Measurements from ENCODE around the gene OR56A5.
"Not testable (repeated sequence)": the region's sequence is repeated elsewhere in the genome, so short reads cannot be mapped to it uniquely, and the experiment has no call there.

OR56A5 gene

GRCh38 chr11:5968394-5968793 lies at the start of gene OR56A5:
Gene OR56A5, minus strand, starts transcription at chr11:5968494. Its CDS starts 0 bp downstream, at chr11:5968494.
- FAIRE-seq (no peak), DNase-seq (ENCODE audit: low spot score) (no peak)

DNA sequence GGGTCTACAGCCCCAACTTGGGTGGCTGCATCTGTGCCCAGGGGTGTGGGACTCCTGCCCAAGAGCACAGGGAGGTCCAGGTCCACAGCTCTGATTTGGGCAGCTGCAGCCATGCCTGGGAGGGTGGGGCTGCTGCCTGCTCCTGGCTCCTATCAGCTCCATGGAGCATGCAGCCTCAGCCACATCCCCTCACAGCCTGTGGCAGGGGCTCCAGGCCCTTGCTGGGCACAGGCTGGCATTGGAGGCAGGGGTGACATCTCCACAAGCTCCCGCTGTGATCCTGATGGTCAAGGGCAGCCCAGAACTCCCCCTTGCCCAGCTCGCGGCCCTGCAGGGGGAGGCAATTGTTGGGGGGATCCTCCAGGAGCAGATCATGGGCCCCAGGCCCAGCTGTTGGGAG lies 44.7 kb upstream of the OR56A5 start:
- no peak for FAIRE-seq
- no peak for DNase-seq (ENCODE audit: low spot score)

- FAIRE-seq (no peak), DNase-seq (ENCODE audit: low spot score) (no peak)
These were observed 43.9 kb upstream of the OR56A5 start for GRCh38 chr11:6012035-6012668.

DNA sequence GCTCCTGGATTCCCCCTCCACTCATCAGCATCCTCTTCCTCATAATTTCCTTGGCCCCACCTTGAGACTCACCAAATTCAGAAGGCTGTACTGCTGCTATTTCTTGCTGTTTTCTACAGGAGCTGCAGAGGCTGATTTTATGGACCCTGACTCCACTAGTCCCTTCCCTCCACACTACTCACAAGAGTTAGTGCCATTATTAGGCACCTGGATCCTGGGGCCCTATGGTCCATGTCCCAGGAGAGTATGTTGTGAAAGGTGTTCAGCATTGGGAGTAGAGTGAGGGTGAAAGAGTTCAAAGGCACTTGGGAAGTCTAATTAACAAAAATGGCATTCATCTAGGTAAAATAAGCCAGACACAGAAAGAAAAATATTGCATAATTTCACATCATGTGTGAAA lies 38.6 kb upstream of the OR56A5 start, which contains the start of gene OR56A4:
Gene OR56A4 (minus strand): TSS at position 101 of the 400 bp plus-strand sequence. CDS start 3,954 bp downstream, outside the sequence.
- DNase-seq (ENCODE audit: low spot score), result no peak
- FAIRE-seq, result no peak

- FAIRE-seq, result no peak
- DNase-seq (ENCODE audit: low spot score), result no peak
These were observed 38.1 kb upstream of the OR56A5 start for GRCh38 chr11:6006395-6006794.

DNA sequence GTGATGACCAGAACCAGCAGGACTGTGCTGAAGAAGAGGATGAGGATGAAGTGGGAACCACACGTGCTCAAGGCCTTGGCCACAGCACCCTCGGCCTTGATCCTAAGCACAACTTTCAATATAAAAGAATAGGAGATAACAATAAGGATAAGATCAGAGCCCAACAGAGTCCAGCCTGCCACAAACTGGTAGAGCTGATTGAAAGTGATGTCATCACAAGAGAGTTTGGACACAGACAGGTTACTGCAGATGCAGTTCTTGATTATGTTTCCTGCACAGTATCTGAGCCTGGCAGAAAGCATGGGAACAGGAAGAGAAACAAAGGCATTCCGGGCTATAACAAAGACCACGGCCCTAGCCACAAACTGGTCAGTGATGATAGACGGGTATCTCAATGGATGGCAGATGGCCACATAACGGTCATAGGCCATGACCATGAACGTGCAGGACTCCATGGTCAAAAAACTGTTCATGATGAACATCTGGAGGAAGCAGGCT lies 34.0 kb upstream of the OR56A5 start:
- no peak for FAIRE-seq
- no peak for DNase-seq (ENCODE audit: low spot score)

- DNase-seq (ENCODE audit: low spot score) (no peak), FAIRE-seq (no peak)
These were observed 26.5 kb upstream of the OR56A5 start for GRCh38 chr11:5994791-5995190.

DNA sequence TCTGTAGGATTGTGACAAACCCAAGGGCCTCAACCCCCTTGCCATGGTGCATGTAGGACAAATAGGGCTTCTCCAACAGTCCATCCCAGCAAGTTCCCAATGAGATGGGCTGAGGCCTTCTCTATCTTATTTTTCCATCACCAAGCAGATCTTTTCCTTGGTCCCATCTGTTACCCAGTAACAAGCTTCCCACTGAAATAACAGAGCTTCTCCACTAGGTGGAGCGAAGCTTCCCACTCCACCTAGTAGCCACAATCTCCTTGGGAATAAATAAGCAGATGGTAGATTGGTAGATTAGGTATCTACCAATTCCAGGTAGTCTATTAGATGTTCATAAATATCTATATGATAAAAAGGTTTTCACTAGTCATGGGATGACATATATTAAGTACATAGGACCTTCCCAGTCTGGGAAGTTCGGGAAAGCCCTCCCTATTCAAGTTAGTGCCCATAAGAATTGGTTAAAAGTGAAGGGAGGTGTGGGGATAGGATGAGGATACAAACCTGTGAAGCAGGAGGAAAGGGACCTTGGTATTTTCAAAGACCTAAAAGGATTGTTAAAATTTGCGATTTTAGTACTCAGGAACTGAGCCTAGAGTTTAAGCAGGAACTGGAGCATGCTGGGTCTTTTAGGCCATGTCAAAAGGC lies 24.4 kb upstream of the OR56A5 start:
- no peak for FAIRE-seq
- no peak for DNase-seq (ENCODE audit: low spot score)

DNA sequence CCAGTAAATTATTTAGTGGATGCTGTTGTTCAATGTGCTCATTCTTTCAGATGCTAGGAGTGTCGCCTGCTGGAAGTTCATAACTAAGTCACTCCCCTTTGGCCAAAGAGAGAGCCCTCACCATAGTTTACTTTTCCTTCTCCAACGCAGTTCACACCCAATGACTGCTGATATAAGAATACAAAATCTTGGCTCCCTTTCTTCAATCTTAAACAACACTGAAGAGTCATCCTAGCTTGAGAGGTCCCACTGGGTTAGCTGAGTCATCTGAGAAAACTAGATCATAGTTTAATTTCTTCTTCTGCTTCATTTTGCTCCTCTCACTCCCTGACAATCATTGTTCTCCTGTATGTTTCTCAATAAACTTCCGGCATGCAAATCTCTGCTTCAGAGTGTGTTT lies 23.9 kb upstream of the OR56A5 start:
- DNase-seq (ENCODE audit: low spot score) (no peak), FAIRE-seq (no peak)

DNA sequence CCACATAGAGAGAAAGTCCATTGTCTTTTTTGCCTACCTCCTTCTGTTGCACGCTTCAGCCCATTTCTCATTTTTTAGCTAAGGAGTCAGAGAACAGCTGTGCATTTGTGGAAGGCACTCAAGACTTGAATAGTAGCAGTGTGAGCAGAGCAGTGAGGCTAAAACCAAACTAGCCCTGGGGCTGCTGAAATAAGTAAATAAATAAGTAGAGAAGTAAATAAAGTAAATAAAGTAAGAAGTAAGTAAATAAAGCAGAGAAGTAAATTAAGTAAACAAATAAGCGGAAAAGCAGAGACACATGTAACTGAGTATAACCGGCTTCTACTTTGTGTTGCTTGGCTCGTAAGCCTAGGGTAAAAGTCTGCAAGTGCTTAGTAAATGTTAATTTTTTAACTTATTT lies 20.9 kb upstream of the OR56A5 start:
- FAIRE-seq (no peak), DNase-seq (ENCODE audit: low spot score) (no peak)

GRCh38 chr11:5986885-5987284 lies 18.6 kb upstream of the OR56A5 start, which contains the start of gene OR52L1:
Gene OR52L1, minus strand, starts transcription at chr11:5986985. Its CDS starts 55 bp downstream, at chr11:5986930.
- FAIRE-seq (no peak), DNase-seq (ENCODE audit: low spot score) (no peak)

- no peak for DNase-seq (ENCODE audit: low spot score)
These were observed 15.1 kb upstream of the OR56A5 start for GRCh38 chr11:5983443-5983842.

GRCh38 chr11:5973530-5973929 lies 5.2 kb upstream of the OR56A5 start:
- DNase-seq (ENCODE audit: low spot score) (no peak), FAIRE-seq (no peak)

More at GRCh38 chr11:5983443-5983842, 15.1 kb upstream of the OR56A5 start:
- no peak for FAIRE-seq

DNA sequence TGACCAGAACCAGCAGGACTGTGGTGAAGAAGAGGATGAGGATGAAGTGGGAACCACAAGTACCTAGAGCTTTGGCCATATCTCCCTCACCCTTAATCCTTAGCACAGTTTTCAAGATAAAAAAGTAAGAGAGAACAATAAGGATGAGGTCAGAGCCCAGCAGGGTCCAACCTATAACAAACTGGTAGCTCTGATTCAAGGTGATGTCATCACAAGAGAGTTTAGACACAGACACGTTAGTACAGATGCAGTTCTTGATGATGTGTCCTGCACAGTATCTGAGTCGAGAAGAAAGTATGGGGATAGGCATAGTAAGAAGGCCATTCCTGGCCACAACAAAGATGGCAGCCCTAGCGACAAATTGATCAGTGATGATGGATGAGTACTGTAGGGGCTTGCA lies 586 bp downstream of the OR56A5 start:
- no peak for DNase-seq (ENCODE audit: low spot score)
- FAIRE-seq, result no peak

DNA sequence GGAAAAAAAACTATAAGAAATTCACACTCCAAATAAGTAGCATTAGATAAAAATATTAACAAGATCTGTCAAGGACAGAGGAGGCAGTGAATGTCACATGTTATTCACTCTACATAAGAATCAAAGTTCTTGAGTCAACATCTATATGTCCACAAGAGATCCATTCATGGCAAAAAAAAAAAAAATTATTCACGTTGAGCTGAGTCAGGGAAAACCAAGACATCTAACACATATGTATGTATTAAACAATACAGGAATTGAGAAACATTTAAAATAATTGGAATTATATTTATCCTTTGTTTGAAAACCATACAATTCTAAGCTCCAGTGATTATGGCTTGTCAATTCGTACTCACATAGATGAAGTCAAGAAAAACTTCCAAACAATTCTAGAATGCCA lies 1.3 kb downstream of the OR56A5 start:
- FAIRE-seq (no peak), DNase-seq (ENCODE audit: low spot score) (no peak)

DNA sequence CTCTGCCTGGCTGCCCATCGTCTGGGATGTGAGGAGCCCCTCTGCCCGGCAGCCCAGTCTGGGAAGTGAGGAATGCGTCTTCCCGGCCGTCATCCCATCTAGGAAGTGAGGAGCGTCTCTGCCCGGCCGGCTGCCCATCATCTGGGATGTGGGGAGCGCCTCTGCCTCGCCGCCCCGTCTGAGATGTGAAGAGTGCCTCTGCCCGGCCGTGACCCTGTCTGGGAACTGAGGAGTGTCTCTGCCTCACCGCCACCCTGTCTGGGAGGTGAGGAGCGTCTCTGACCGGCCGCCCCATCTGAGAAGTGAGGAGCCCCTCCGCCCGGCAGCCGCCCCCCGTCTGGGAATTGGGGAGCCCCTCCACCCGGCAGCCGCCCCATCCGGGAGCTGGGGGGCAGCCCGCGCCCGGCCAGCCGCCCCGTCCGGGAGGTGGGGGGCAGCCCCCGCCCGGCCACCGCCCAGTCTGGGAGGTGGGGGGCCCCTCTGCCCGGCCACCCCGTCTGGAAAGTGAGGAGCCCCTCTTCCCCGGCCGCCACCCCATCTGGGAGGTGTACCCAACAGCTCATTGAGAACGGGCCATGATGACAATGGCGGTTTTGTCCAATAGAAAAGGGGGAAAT lies 7.5 kb downstream of the OR56A5 start:
- FAIRE-seq; DNase-seq (ENCODE audit: low spot score): not testable (repeated sequence)

GRCh38 chr11:5955586-5955985 lies 12.7 kb downstream of the OR56A5 start:
- no peak for FAIRE-seq

GRCh38 chr11:5941951-5942350 lies 26.3 kb downstream of the OR56A5 start, which contains the start of gene OR56A3:
Gene OR56A3, plus strand, starts transcription at chr11:5942251. Its CDS starts 5,096 bp downstream, at chr11:5947347.
- DNase-seq (ENCODE audit: low spot score) (no peak), FAIRE-seq (no peak)

More at GRCh38 chr11:5955586-5955985, 12.7 kb downstream of the OR56A5 start:
- no peak for DNase-seq (ENCODE audit: low spot score)

- DNase-seq (ENCODE audit: low spot score) (no peak), FAIRE-seq (no peak)
These were observed 27.5 kb downstream of the OR56A5 start for GRCh38 chr11:5940748-5941147.

DNA sequence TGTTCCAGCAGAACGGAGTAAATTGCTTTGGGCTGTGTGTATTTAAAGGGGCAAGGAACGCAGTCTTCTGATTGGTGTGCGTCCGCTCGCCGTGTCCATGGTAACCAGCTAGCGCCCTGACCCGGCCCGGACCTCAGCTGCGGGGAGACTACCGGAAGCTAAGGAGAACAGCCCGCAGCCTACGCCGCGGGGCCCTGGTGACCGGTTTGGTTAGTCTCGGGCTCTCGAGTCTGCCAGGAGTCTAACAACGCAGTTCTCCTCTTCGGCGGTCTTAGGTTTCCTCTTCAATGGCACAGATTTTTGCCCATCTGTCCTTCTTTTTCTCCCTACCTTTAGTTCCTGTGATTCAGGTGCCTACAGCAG lies 29.7 kb downstream of the OR56A5 start:
- no peak for DNase-seq (ENCODE audit: low spot score)
- FAIRE-seq, result no peak

GRCh38 chr11:5937868-5938602 lies 30.3 kb downstream of the OR56A5 start:
- no peak for FAIRE-seq
- no peak for DNase-seq (ENCODE audit: low spot score)

GRCh38 chr11:5933116-5933515 lies 35.2 kb downstream of the OR56A5 start:
- FAIRE-seq (no peak), DNase-seq (ENCODE audit: low spot score) (no peak)
